Measurements from ENCODE around the gene EEIG1. TPM values are rescaled to one million over a fixed set of nuclear protein-coding genes. Genes with fewer than 3 reads are reported as not detected.

EEIG1 gene
- total RNA-seq, 1 donor from 2014 or later: 44.7 TPM

- H3K4me3 ChIP-seq: no peak overlapping the region
- TF ChIP-seq CTCF (IDR thresholded peaks at IDR 0.05): no peak
- H3K36me3 ChIP-seq: no peaks in the 10 kb centered on the region
- no peaks in the 10 kb centered on the region for H3K9me3 ChIP-seq
- DNase-seq (no peak), ATAC-seq (no peak)
- intact Hi-C loops (cut with DNase I): no loop called here
- no peaks in the 10 kb centered on the region for H3K4me1 ChIP-seq
- no peak overlapping the region for H3K27ac ChIP-seq
- no peaks in the 10 kb centered on the region for H3K27me3 ChIP-seq
Measured at GRCh38 chr9:127999461-127999860, 18.7 kb upstream of the EEIG1 start.

- H3K4me3 ChIP-seq: no peak overlapping the region
- H3K4me1 ChIP-seq: no peaks in the 10 kb centered on the region
- no peaks in the 10 kb centered on the region for H3K36me3 ChIP-seq
- no peaks in the 10 kb centered on the region for H3K27me3 ChIP-seq
- H3K9me3 ChIP-seq: no peaks in the 10 kb centered on the region
- ATAC-seq: no peak
- intact Hi-C loops (cut with DNase I): no loop called here
- no peak overlapping the region for H3K27ac ChIP-seq
- no peak for TF ChIP-seq CTCF (IDR thresholded peaks at IDR 0.05)
- no peak for DNase-seq
Measured at GRCh38 chr9:127993721-127994120, 12.9 kb upstream of the EEIG1 start.

- no peaks in the 10 kb centered on the region for H3K27me3 ChIP-seq
- no peak overlapping the region for H3K4me3 ChIP-seq
- H3K9me3 ChIP-seq: no peaks in the 10 kb centered on the region
- H3K36me3 ChIP-seq: no peaks in the 10 kb centered on the region
- ATAC-seq: no peak
- DNase-seq: no peak
- TF ChIP-seq CTCF (IDR thresholded peaks at IDR 0.05): no peak
- no peak overlapping the region for H3K27ac ChIP-seq
- intact Hi-C loops (cut with DNase I): no loop called here
- H3K4me1 ChIP-seq: no peaks in the 10 kb centered on the region
Measured at GRCh38 chr9:127991757-127992274, 11.0 kb upstream of the EEIG1 start.

- H3K36me3 ChIP-seq: no peaks in the 10 kb centered on the region
- no peaks in the 10 kb centered on the region for H3K4me1 ChIP-seq
- no peak for TF ChIP-seq CTCF (IDR thresholded peaks at IDR 0.05)
- H3K4me3 ChIP-seq: no peak overlapping the region
- H3K9me3 ChIP-seq: no peaks in the 10 kb centered on the region
- no peaks in the 10 kb centered on the region for H3K27me3 ChIP-seq
- H3K27ac ChIP-seq: no peak overlapping the region
- peak; percentile 40 for ATAC-seq
- DNase-seq: no peak
- intact Hi-C loops (cut with DNase I): no loop called here
Measured at GRCh38 chr9:127991017-127991756, 10.4 kb upstream of the EEIG1 start.

- Histone ChIP-seq H3K36me3 (no peaks in the 10 kb centered on the region), H3K27ac (no peak overlapping the region), H3K4me1 (no peaks in the 10 kb centered on the region), H3K27me3 (no peaks in the 10 kb centered on the region), H3K4me3 (no peak overlapping the region), H3K9me3 (no peaks in the 10 kb centered on the region)
- no peak for ATAC-seq
- DNase-seq: no peak
- TF ChIP-seq CTCF (IDR thresholded peaks at IDR 0.05): no peak
- intact Hi-C loops (cut with DNase I): no loop called here
Measured at GRCh38 chr9:127990554-127990953, 9.8 kb upstream of the EEIG1 start.
